Left renal pelvis (tissue), 4 donors: Measurements from ENCODE around the gene DHRS11. TPM values are rescaled to one million over a fixed set of nuclear protein-coding genes. Genes with fewer than 3 reads are reported as not detected.
A peak's percentile ranks its signal among the peaks of the same experiment; 100 is the strongest.
"Not testable (repeated sequence)": the region's sequence is repeated elsewhere in the genome, so short reads cannot be mapped to it uniquely, and the experiment has no call there.

Experiments used
- DNase-seq, 4 donors: peaks; one replicate each; pipeline ENCODE4 v3.0.0-alpha.2; 2013; ENCODE audit warnings: low read depth in 4 of 4, low spot score in 3 of 4
- polyA plus RNA-seq, 4 donors: library from polyadenylated mRNA; unstranded; fragments of 120-200 nt; gene quantifications; one replicate each; pipeline ENCODE4 v1.2.1, GENCODE V29; 2013; ENCODE audit not compliant: insufficient read length in 4 of 4

DHRS11 gene
- polyA plus RNA-seq, 4 donors, result 7.1 to 30.8 (median 22.7) TPM

DNA sequence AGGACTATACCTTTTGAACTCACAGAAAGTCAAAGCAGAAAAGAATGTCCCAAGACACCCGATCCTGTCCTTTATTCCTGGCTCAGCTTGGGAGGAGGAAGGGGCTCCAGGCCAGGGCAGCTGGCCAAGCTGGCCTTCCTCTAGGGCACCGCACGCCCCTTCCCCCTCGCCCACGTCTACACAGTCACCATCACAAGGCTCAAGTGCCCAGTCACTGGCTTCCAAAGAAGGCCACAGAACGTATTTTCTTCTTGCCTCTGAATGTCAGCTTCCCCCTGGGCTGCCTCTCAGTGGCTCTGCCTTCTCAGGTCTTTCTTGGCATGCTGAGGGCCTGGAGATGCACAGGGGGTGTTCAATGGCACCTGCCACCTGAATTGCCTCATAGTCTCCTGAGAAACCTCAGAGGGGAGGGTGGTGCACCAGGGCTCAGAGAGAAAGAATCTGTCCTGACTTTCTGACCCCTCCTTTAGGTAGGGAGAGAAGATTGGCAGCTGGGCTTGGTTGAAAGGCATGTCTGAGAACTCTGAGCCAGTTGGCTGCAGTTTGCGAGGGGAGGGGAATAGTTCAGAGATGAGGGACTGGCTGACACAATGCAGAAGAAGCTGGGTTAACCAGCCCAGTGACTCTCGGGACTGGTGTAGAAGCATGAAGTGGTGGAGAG is 2.1 kb downstream of the DHRS11 start:
- no peak for DNase-seq

DNA sequence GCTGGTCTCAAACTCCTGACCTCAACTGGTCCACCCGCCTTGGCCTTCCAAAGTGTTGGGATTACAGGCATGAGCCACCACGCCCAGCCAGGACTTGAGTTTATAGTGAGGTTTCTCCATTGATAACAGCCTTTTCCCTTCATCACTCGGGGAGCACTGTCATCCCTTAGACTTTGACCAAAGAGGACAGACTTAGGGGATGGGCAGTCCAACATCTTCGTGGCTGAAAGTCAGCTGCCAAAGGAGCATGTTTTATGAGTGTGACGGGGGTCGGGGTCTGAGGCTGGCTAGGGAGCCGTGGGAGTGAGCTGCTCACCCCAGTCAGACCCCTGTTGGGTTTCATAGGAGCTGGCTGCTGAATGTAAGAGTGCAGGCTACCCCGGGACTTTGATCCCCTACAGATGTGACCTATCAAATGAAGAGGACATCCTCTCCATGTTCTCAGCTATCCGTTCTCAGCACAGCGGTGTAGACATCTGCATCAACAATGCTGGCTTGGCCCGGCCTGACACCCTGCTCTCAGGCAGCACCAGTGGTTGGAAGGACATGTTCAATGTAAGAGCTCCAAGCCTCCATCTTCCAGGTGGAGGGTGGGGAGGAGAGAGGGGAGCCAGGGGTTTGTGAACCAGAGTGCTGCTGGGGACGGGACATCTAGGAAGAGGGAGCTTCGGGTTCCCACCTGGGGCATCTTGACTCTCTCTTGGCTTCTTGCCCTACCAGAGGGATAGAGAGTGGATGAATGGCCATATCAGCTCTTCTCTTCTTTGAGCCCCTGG is 3.1 kb downstream of the DHRS11 start:
- DNase-seq, result no peak

DNA sequence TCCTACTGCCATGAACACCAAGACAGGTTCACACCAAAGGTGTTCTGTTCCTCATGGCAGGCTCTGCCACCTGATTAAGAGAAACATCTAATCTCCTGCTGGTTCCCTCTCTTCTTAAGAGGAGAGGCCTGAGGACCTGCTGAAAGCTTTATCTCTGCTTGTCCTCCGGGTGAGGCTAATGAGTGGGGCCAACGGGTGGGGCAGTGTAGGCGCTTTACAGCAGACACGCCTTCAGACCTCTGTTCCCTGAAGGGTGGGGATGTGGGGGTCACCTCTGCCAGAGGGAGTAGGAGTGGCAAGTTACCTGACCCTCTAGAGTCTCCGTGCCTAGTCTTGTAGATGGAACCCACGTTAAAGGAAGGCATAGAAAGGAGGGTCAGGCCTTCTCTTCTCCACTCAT is 5.5 kb downstream of the DHRS11 start:
- DNase-seq, result no peak

DNA sequence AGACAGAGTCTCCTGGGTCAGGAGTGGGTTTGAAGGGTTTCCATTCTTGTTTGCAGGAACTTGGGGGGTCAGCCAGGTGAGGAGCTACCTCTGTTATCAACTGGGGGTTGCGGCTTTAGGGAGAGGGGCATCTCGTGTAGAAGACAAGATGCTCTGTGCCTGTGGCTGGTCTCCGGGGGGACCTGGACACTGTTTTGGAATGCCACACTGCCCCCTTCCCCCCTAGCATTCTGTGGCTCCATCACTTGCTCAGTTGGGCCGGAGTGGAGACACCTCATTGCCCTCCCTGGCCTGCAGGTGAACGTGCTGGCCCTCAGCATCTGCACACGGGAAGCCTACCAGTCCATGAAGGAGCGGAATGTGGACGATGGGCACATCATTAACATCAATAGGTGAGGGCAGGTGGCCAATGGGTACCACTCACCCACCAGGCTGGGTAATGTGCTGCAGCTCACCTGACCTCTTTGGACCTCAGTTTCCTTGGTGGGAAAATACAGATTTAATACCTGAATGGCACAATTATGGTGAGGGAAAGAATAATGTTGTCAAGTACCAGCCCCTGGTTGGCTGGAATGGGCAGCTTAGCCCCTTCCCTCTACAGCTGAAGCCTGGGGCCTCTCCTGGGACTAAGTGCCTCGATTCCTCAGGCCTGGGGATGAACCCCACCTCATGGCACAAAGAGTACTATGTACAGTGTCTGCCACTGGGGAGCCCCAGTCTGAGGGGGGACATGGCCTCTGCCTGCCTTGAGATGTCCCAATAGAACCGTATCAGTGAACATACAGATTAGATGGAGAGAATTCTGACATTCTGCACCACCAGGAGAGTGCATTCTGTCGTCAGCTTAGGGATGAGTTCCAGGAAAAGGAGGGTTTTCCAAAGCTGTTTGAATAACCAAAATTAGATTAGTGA is 6.4 kb downstream of the DHRS11 start:
- DNase-seq, result no peak

DNA sequence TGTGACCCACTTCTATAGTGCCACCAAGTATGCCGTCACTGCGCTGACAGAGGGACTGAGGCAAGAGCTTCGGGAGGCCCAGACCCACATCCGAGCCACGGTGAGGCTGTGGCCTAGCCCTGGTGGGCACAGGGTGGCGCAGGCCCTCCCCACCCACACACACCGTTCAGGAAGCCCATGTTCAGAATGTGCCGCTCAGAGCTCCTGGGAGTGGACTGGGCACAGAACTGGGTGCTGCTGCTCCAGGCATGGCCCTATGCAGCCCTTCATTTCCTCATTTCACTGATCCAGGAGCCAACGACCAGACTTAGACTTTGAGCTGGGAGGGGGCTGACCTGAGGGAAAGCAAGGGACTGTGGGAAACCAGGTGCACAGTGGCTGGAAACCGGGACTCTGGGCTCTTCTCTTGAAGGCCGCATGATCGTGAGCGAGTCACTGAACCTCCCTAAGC is 7.3 kb downstream of the DHRS11 start:
- DNase-seq, result no peak

DNA sequence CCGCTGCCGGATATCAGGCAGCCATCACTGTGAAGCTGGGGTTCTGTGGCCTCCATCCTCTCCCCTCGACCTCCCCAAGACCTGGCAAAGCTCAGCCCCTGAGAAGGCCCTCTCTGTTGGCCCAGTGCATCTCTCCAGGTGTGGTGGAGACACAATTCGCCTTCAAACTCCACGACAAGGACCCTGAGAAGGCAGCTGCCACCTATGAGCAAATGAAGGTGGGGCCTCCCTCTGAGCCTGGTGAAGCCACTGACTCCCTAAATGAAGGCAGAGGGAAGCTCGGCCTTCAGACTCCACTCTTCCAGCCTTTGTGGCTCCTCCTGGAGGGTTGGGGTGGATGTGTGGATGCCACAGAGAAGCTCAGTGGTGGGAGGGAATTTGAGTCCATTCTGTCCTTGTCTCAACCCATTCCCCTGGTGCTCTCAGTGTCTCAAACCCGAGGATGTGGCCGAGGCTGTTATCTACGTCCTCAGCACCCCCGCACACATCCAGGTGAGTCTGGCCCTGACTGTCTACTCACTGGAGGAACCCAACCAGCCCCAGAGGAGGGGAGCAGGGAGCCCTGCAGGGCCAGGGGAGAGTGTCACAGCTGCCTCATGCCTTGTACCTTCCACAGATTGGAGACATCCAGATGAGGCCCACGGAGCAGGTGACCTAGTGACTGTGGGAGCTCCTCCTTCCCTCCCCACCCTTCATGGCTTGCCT is 8.0 kb downstream of the DHRS11 start:
- no peak for DNase-seq

DNA sequence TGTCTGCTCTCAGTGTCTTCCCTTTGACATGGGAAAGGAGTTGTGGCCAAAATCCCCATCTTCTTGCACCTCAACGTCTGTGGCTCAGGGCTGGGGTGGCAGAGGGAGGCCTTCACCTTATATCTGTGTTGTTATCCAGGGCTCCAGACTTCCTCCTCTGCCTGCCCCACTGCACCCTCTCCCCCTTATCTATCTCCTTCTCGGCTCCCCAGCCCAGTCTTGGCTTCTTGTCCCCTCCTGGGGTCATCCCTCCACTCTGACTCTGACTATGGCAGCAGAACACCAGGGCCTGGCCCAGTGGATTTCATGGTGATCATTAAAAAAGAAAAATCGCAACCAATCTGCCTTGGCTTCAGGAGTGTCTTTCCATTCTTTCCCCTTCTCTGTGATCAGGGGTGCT is 8.8 kb downstream of the DHRS11 start:
- DNase-seq, result no peak

DNA sequence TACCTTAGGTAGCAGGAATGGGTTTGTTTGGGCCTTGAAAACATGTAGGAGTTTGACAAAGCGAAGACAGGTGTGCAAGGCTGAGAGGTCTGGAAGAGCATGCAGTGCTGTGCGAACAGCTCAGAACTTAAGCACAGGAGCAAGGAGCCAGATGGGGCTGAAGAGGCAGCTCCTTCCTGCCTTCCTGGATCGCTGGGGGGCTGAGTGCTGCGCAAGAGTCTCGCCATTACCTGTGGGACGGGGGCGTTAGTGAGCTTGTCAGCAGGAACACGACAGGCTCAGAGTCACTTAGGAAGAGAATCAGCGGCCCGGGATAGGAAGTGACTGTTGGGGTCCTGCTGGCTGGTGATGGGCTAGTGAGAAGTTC is 9.2 kb downstream of the DHRS11 start:
- DNase-seq, result no peak

DNA sequence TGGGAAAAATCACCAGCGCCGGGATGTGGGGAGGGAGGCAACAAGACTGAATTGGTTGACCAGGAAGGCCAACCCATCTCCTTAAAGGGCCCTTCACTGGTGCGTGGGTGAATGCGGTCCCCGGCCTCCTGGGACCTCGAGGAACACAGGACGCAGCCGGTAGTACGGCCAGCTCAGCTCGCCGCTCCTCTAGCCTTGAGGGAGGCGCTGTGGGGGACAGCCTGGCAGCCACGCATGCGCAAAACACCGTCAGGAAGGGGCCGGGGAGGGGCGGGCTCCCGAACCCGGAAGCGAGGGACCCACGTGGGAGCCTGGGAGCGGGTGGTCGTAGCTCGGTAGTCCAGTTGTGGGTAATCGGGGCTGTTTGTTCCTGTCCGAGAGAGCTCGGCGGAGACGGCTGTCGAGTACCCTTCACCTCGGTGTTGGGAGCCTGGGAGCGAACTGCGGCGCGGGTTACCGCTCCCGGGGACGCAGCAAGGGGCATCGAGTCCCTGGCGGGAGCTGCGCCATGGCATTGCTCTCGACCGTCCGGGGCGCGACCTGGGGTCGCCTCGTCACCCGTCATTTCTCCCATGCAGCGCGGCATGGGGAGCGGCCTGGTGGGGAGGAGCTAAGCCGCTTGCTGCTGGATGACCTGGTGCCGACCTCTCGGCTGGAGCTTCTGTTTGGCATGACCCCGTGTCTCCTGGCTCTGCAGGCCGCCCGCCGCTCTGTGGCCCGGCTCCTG is 9.8 kb downstream of the DHRS11 start, which contains the start of gene MRM1:
TSS of gene MRM1 (plus strand) at position 281 of the 727 bp plus-strand sequence. CDS start at position 509, 228 bp downstream.
- peak; percentile 73 to 85 (median 80) for DNase-seq

DNA sequence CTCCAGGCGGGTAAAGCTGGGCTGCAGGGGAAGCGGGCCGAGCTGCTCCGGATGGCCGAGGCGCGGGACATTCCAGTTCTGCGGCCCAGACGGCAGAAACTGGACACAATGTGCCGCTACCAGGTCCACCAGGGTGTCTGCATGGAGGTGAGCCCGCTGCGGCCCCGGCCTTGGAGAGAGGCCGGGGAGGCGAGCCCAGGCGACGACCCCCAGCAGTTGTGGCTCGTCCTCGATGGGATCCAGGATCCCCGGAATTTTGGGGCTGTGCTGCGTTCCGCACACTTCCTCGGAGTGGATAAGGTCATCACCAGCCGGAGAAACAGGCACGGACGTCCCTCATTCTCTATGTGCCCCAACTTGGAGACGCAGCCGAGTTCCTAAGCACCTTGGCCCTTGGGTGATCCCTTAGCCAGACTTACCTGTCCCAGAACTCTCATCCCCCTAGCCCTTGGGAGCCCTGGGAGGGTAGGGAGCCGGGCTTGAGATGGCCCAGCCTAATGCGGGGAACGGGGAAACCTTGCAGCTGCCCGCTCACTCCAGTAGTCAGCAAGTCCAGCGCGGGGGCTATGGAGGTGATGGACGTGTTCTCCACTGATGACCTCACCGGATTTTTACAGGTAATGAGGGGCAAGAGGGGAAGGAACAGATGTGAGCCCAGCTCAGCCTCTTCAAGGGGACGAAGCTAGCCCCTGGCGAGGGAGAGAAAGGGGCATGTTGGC is 10.5 kb downstream of the DHRS11 start:
- DNase-seq, result no peak

DNA sequence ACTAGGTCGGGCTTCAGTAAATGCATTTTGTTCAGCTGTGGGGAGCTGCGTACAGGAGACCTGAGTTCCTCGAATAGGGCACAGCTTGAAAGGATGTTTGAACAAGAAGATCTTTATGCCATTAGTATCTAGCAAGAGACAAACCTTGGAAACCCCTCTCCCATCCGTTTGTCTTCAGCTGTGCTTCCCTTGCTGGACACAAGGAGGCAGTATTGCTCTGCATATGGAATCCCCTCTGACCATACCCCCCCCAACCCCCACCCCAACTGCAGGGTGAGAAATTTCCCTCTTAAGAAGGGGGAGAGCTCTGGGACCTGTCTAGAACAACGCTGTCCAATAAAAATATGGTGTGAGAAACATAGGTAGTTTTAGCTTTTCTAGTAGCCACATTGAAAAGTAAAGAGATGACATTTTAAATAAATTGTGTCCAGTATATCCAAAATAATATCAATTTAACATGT is 11.3 kb downstream of the DHRS11 start:
- no peak for DNase-seq

DNA sequence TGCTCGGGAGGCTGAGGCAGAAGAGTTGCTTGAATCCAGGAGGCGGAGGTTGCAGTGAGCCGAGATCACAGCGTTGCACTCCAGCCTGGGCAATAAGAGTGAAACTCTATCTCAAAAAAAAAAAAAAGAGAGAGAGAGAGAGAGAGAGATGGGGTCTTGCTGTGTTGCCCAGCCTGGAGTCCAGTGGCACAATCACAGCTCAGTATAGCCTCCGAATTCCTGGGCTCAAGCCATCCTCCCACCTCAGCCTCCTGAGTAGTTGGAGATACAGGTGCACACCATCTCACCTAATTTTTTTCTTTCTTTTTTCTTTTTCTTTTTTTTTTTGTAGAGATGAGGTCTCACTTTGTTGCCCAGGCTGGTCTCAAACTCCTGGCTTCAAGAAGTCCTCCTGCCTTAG is 13.3 kb downstream of the DHRS11 start:
- not testable (repeated sequence) for DNase-seq

DNA sequence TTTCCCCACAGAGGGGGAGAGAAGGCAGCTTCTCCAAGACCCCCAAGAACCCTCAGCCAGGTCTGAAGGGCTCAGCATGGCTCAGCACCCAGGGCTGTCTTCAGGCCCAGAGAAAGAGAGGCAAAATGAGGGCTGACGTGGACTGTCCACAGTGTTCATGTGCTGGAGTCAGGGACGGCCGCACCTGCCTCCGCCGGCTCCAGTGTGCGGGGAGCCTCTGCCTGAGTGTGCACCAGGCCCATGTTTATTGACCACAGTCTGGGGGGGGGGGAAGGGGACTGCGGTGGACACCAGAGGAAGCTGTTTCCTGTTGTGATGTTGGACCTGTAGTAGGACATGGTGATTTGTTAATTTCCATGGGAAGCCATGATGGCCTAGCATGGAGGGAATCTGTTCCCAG is 16.6 kb downstream of the DHRS11 start:
- DNase-seq, result no peak

DNA sequence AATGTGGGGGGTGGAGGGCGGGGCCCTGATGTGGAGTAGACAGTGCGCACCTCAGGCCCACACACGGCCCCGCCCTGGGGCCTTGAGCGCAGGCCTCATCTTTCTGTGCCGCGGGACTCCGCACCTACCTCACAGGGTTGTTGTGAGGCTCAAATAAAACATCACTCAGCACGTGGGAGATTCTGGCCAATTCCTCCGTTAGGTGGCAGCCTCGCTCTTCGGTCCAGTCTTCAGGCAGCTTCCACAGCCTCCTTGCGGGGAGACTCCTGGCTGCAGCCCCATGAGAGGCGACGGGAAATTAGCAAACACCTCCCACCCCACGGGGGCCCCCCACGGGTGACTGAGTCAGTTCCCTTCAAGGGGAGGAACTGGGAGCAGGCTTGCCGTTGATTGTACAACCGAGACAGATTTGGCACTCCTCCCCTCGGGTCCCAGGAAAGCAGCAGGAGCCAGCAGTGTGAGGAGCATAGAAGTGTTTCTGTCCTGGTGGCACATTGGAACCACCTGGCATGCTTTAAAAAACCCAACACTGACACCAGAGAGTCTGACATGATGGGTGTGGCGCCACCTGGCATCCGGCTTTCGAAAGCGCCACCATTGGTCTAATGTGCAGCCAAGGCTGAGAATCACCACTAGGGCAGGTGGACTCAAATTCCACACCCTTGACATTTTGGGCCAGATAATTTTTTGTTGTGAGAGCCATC is 17.3 kb downstream of the DHRS11 start:
- DNase-seq, result no peak

DNA sequence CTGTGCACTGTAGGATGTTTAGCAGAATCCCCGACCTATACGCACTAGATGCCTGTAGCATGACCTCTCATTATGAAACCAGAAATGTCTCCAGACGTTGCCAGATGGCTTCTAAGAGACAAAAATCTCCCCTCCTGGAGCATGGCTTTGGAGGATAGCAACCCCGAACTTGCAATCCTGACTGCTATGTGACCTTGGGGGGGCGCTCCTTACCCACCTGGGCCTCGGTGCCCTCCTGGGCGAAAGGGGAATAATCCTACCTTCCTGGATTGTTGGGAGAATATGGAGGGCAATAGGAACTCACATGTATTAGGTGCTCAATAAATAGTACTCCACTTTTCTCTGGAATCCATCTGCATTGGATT is 17.8 kb downstream of the DHRS11 start:
- no peak for DNase-seq

DNA sequence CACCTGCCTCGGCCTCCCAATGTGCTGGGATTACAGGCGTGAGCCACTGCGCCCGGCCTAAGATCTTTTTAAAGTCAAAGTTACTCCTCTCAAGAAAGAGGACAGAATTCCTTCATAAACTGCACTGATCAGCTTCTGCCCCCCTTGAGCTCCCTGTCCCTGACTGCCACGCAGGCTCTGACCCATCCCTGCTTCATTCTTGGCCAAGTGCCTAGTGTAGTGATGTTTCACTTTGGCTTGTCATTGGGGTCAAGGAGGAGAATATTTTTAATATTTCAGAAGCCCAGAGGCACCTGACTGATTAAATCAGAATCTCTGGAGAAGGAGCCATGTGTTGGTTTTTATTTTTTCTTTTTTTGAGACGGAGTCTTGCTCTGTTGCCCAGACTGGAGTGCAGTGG is 18.8 kb downstream of the DHRS11 start:
- DNase-seq, result no peak

DNA sequence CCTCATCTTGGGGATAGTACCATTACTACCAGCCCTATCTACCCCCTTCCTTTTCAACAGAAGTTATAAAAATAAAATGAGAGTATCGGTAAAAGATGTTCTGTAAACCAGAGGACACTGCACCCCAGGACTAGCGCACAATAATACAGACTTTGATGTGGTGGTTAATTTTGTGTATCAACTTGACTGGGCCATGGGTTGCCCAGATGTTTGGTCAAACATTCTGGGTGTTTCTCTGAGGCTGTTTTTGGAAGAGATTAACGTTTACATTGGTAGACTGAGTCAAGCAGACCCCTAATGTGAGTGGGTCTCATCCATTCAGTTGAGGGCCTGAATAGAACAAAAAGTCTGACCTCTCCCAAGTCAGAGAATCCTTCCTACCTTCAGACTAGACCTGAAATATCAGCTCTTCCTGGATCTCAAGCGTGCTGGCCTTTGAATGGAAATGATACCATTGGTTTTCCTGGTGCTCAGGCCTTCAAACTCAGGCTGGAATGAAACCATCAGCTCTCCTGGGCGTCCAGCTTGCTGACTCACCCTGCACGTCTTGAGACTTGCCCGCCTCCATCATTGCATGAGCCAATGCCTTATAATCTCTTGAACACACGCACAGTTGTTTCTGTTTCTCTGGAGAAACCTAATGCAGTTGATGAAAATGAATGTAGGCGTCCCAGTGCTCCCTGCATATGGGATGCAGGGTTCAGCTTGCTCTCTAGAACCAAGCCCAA is 19.8 kb downstream of the DHRS11 start:
- DNase-seq, result no peak

DNA sequence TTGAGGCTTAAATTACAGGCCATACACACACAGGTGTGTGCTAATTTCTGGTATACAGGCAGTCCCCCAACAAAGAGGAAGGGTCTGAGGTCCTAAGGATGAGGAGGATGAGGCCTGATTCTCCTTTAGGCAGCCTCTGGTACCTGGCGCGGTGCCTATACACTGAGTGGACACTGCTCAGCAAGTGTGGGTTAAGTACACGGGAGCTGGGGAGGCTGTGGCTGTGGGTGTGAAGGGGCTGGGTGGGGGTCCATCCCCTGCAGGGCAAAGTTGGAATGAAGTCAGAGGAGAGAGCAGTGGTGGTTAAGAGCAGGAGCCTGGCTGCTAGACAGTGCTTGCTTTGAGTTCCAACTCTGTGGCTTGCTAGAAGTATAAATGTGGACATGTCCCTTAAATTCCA is 20.6 kb downstream of the DHRS11 start:
- DNase-seq, result no peak
